ENCODE results near the gene TTC32.
"Not testable (repeated sequence)": the region's sequence is repeated elsewhere in the genome, so short reads cannot be mapped to it uniquely, and the experiment has no call there.

TTC32 gene

GRCh38 chr2:19899985-19900930, 1.5 kb downstream of the TTC32 start:
- DNase-seq (ENCODE audit: low spot score): no peak

- DNase-seq (ENCODE audit: low spot score): no peak
Observed at GRCh38 chr2:19898592-19899329, 3.0 kb downstream of the TTC32 start.

GRCh38 chr2:19897623-19898245, 4.0 kb downstream of the TTC32 start:
- no peak for DNase-seq (ENCODE audit: low spot score)

- no peak for DNase-seq (ENCODE audit: low spot score)
Observed at GRCh38 chr2:19895535-19895934, 6.2 kb downstream of the TTC32 start.

- no peak for DNase-seq (ENCODE audit: low spot score)
Observed at GRCh38 chr2:19894134-19894792, 7.5 kb downstream of the TTC32 start.

- no peak for DNase-seq (ENCODE audit: low spot score)
Observed at GRCh38 chr2:19893520-19894133, 8.2 kb downstream of the TTC32 start.

- DNase-seq (ENCODE audit: low spot score): not testable (repeated sequence)
Observed at GRCh38 chr2:19891971-19892370, 9.8 kb downstream of the TTC32 start.

GRCh38 chr2:19890104-19890503, 11.7 kb downstream of the TTC32 start:
- DNase-seq (ENCODE audit: low spot score): no peak

- no peak for DNase-seq (ENCODE audit: low spot score)
Observed at GRCh38 chr2:19888831-19889230, 13.0 kb downstream of the TTC32 start.

- no peak for DNase-seq (ENCODE audit: low spot score)
Observed at GRCh38 chr2:19887510-19887909, 14.3 kb downstream of the TTC32 start.

GRCh38 chr2:19886261-19886660, 15.5 kb downstream of the TTC32 start:
- DNase-seq (ENCODE audit: low spot score): no peak

GRCh38 chr2:19885791-19886190, 16.0 kb downstream of the TTC32 start:
- no peak for DNase-seq (ENCODE audit: low spot score)

- DNase-seq (ENCODE audit: low spot score): no peak
Observed at GRCh38 chr2:19883971-19884720, 17.6 kb downstream of the TTC32 start.

- no peak for DNase-seq (ENCODE audit: low spot score)
Observed at GRCh38 chr2:19883486-19883885, 18.3 kb downstream of the TTC32 start.

GRCh38 chr2:19882286-19882685, 19.5 kb downstream of the TTC32 start:
- DNase-seq (ENCODE audit: low spot score): no peak

- no peak for DNase-seq (ENCODE audit: low spot score)
Observed at GRCh38 chr2:19881908-19882265, 19.9 kb downstream of the TTC32 start.

GRCh38 chr2:19881221-19881907, 20.4 kb downstream of the TTC32 start:
- DNase-seq (ENCODE audit: low spot score): no peak

- not testable (repeated sequence) for DNase-seq (ENCODE audit: low spot score)
Observed at GRCh38 chr2:19880191-19880590, 21.6 kb downstream of the TTC32 start.

GRCh38 chr2:19879120-19879519, 22.7 kb downstream of the TTC32 start:
- no peak for DNase-seq (ENCODE audit: low spot score)

GRCh38 chr2:19878268-19879046, 23.3 kb downstream of the TTC32 start:
- DNase-seq (ENCODE audit: low spot score): no peak

All from putamen (tissue), 1 donor.